MM.1S (cell line): ENCODE measurements around the gene TIGAR.

Source experiments
- EZH2 ChIP-seq: fragments of 300-600 bp; sonication (generic); optimal IDR thresholded peaks from 2 replicates; pipeline ENCODE3; 2017; ENCODE audit warnings: low read depth, mild to moderate bottlenecking, antibody characterized with exemption, low read length, mixed read lengths
- TF ChIP-seq, protein P1 (sequence below): fragments of 300-600 bp; sonication (generic); IDR thresholded peaks from 2 replicates; pipeline ENCODE4 v1.5.1; 2016; ENCODE audit warnings: antibody characterized with exemption, low read length, mixed read lengths

DNA sequence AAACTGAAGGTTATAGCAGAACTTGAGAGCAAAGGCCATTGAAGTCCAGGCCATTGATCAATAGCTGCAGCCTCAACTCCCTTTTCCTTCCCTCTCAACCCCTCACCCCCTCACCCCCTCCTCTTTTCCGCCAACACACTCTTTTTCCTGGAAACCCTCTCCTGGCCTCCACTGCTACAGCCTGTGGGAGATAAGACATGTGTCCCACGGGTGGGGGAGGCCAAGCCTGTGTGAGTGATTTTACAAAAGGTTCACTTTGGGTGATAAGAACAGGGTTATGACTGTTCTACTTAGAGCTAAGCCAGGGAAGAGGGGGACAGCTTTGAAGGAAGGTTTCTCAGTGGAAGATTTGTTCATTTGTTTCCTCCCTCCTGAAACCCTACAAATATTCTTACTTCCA is 67.6 kb downstream of the TIGAR start:
- TF ChIP-seq, protein P1, sequence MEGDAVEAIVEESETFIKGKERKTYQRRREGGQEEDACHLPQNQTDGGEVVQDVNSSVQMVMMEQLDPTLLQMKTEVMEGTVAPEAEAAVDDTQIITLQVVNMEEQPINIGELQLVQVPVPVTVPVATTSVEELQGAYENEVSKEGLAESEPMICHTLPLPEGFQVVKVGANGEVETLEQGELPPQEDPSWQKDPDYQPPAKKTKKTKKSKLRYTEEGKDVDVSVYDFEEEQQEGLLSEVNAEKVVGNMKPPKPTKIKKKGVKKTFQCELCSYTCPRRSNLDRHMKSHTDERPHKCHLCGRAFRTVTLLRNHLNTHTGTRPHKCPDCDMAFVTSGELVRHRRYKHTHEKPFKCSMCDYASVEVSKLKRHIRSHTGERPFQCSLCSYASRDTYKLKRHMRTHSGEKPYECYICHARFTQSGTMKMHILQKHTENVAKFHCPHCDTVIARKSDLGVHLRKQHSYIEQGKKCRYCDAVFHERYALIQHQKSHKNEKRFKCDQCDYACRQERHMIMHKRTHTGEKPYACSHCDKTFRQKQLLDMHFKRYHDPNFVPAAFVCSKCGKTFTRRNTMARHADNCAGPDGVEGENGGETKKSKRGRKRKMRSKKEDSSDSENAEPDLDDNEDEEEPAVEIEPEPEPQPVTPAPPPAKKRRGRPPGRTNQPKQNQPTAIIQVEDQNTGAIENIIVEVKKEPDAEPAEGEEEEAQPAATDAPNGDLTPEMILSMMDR: no peak
- no peak for TF ChIP-seq EZH2
